Measurements from ENCODE around the gene PPM1D.

The PPM1D gene

DNA sequence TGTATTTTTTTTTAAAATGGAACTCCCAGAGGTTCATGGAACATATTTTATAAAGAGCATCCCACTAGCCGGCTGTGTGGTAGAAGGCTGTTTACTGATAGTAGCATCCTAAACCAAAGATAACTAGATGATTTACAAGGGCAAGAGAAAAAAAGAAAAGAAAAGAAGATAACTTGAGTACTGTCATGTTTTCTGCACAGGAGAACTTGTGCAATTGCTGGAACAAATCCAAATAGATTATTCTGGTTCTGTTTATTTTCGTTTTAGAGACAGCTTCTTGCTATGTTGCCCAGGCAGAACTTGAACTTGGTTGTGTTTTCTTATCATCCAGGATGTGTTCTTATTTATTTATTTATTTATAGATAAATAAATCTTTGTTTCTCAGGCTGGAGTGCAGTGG is 20.9 kb upstream of the PPM1D start:
- Histone ChIP-seq H3K4me3 (replicated peaks; ENCODE audit: insufficient read depth, low read length) (no peak overlapping the region), H3K27ac (replicated peaks) (no peak overlapping the region), H3K27me3 (ENCODE audit: insufficient read depth, poor library complexity, severe bottlenecking) (no peaks in the 10 kb centered on the region)
- DNase-seq (ENCODE audit: low read depth in 1 of 2, low spot score in 1 of 2): no peak
- TF ChIP-seq SPI1 (IDR thresholded peaks at IDR 0.05; ENCODE audit: borderline replicate concordance, low read depth): no peak
- no peak for TF ChIP-seq GABPA (IDR thresholded peaks at IDR 0.05; ENCODE audit: low read depth)
- TF ChIP-seq POLR2AphosphoS5 (IDR thresholded peaks at IDR 0.05; ENCODE audit: low read depth): no peak
- TF ChIP-seq, protein P1, sequence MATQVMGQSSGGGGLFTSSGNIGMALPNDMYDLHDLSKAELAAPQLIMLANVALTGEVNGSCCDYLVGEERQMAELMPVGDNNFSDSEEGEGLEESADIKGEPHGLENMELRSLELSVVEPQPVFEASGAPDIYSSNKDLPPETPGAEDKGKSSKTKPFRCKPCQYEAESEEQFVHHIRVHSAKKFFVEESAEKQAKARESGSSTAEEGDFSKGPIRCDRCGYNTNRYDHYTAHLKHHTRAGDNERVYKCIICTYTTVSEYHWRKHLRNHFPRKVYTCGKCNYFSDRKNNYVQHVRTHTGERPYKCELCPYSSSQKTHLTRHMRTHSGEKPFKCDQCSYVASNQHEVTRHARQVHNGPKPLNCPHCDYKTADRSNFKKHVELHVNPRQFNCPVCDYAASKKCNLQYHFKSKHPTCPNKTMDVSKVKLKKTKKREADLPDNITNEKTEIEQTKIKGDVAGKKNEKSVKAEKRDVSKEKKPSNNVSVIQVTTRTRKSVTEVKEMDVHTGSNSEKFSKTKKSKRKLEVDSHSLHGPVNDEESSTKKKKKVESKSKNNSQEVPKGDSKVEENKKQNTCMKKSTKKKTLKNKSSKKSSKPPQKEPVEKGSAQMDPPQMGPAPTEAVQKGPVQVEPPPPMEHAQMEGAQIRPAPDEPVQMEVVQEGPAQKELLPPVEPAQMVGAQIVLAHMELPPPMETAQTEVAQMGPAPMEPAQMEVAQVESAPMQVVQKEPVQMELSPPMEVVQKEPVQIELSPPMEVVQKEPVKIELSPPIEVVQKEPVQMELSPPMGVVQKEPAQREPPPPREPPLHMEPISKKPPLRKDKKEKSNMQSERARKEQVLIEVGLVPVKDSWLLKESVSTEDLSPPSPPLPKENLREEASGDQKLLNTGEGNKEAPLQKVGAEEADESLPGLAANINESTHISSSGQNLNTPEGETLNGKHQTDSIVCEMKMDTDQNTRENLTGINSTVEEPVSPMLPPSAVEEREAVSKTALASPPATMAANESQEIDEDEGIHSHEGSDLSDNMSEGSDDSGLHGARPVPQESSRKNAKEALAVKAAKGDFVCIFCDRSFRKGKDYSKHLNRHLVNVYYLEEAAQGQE (IDR thresholded peaks at IDR 0.05; ENCODE audit: insufficient replicate concordance, low read depth): no peak
- TF ChIP-seq, protein P2, sequence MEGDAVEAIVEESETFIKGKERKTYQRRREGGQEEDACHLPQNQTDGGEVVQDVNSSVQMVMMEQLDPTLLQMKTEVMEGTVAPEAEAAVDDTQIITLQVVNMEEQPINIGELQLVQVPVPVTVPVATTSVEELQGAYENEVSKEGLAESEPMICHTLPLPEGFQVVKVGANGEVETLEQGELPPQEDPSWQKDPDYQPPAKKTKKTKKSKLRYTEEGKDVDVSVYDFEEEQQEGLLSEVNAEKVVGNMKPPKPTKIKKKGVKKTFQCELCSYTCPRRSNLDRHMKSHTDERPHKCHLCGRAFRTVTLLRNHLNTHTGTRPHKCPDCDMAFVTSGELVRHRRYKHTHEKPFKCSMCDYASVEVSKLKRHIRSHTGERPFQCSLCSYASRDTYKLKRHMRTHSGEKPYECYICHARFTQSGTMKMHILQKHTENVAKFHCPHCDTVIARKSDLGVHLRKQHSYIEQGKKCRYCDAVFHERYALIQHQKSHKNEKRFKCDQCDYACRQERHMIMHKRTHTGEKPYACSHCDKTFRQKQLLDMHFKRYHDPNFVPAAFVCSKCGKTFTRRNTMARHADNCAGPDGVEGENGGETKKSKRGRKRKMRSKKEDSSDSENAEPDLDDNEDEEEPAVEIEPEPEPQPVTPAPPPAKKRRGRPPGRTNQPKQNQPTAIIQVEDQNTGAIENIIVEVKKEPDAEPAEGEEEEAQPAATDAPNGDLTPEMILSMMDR (IDR thresholded peaks at IDR 0.05; ENCODE audit: insufficient read depth, low read length): no peak

DNA sequence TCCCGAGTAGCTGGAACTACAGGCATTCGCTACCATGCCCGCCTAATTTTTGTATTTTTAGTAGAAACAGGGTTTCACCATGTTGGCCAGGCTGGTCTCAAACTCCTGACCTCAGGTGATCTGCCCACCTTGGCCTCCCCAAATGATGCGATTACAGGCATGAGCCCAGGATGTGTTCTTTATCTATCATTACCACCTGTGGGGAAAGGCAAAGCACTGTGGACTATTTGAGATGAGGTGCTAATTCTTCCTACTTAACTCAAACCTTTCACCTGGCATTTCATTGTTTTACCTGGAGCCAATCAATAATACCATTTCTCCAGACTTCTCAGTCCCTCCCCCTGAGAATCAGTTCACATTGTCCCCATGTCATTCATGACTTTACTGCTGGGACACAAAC is 20.4 kb upstream of the PPM1D start:
- TF ChIP-seq, protein P1 (IDR thresholded peaks at IDR 0.05; ENCODE audit: insufficient replicate concordance, low read depth): no peak
- no peak for TF ChIP-seq SPI1 (IDR thresholded peaks at IDR 0.05; ENCODE audit: borderline replicate concordance, low read depth)
- TF ChIP-seq GABPA (IDR thresholded peaks at IDR 0.05; ENCODE audit: low read depth): no peak
- TF ChIP-seq, protein P2 (IDR thresholded peaks at IDR 0.05; ENCODE audit: insufficient read depth, low read length): no peak
- Histone ChIP-seq H3K4me3 (replicated peaks; ENCODE audit: insufficient read depth, low read length) (no peak overlapping the region), H3K27me3 (ENCODE audit: insufficient read depth, poor library complexity, severe bottlenecking) (no peaks in the 10 kb centered on the region), H3K27ac (replicated peaks) (no peak overlapping the region)
- no peak for DNase-seq (ENCODE audit: low read depth in 1 of 2, low spot score in 1 of 2)

DNA sequence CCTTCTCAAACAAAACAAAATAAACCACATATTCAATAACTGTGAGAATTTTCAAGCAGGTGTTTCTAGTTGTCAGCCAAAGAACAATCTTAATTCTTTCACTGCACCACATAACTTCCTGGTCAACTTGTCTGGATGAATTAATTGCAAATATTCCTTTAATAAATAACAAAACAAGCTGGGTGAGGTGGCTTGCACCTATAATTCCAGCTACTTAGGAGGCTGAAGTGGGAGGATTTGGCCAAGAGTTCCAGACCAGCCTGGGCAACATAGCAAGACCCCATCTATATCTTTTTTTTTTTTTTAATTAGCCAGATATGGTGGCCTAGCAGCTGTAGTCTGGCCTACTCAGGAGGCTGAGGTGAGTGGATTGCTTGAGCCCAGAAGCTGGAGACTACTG is 17.0 kb upstream of the PPM1D start:
- TF ChIP-seq, protein P2 (IDR thresholded peaks at IDR 0.05; ENCODE audit: insufficient read depth, low read length): no peak
- no peak for TF ChIP-seq SPI1 (IDR thresholded peaks at IDR 0.05; ENCODE audit: borderline replicate concordance, low read depth)
- TF ChIP-seq POLR2AphosphoS5 (IDR thresholded peaks at IDR 0.05; ENCODE audit: low read depth): no peak
- no peak for TF ChIP-seq GABPA (IDR thresholded peaks at IDR 0.05; ENCODE audit: low read depth)
- TF ChIP-seq, protein P1 (IDR thresholded peaks at IDR 0.05; ENCODE audit: insufficient replicate concordance, low read depth): no peak
- Histone ChIP-seq H3K4me3 (replicated peaks; ENCODE audit: insufficient read depth, low read length) (no peak overlapping the region), H3K27ac (replicated peaks) (no peak overlapping the region), H3K27me3 (ENCODE audit: insufficient read depth, poor library complexity, severe bottlenecking) (no peaks in the 10 kb centered on the region)
- DNase-seq (ENCODE audit: low read depth in 1 of 2, low spot score in 1 of 2): no peak
